Naive thymus-derived CD8-positive, alpha-beta T cell (primary cell): ENCODE results near the gene ZNF682. TPM values are rescaled to one million over a fixed set of nuclear protein-coding genes. Genes with fewer than 3 reads are reported as not detected.
"Not testable (repeated sequence)": the region's sequence is repeated elsewhere in the genome, so short reads cannot be mapped to it uniquely, and the experiment has no call there.

Experiments used
- ATAC-seq, 2 donors: fragments of 150-1000 bp; cut with Tn5 transposase in 1 of 2; sonication (Bioruptor Pico), chemical (Tn5 transposase) in 1 of 2; 1 replicate in 1 of 2; 2 replicates in 1 of 2; pipeline ENCODE4 v1.10.0; 2021; ENCODE audit warnings: mild to moderate bottlenecking in 2 of 2, moderate library complexity in 2 of 2
- POLR2A ChIA-PET: fragments of 350-600 bp; sonication (Branson Sonifier 250); formaldehyde crosslinking; loops from one replicate; lab custom pipeline; 2021; ENCODE audit warnings: antibody characterized with exemption; lab: Charles Lee
- DNase-seq, 10 donors: peaks; one replicate each; pipeline versions ENCODE4 v3.0.0 to v3.0.0-alpha.2; 2020 to 2022
- H3K27ac Mint-ChIP-seq, 10 donors: one replicate each; pipeline ENCODE4 v1.8.0; 2020 to 2022; ENCODE audit warnings: mild to moderate bottlenecking in 10 of 10, mixed read lengths in 10 of 10, moderate library complexity in 4 of 10, inconsistent platforms in 1 of 10
- H3K27me3 Mint-ChIP-seq, 5 donors: one replicate each; pipeline ENCODE4 v1.8.0; 2021 to 2022; ENCODE audit warnings: mixed read lengths in 5 of 5
- H3K36me3 Mint-ChIP-seq, 3 donors: one replicate each; pipeline ENCODE4 v1.8.0; 2020 to 2022; ENCODE audit warnings: mixed read lengths in 3 of 3, mild to moderate bottlenecking in 2 of 3, inconsistent platforms in 1 of 3
- H3K4me1 Mint-ChIP-seq, 4 donors: one replicate each; pipeline ENCODE4 v1.8.0; 2021 to 2022; ENCODE audit warnings: mixed read lengths in 4 of 4
- H3K4me3 Mint-ChIP-seq, 10 donors: one replicate each; pipeline ENCODE4 v1.8.0; 2020 to 2022; ENCODE audit warnings: mild to moderate bottlenecking in 10 of 10, mixed read lengths in 10 of 10, moderate library complexity in 6 of 10, inconsistent platforms in 1 of 10
- H3K9me3 Mint-ChIP-seq, 9 donors: one replicate each; pipeline ENCODE4 v1.8.0; 2020 to 2022; ENCODE audit warnings: mixed read lengths in 9 of 9, mild to moderate bottlenecking in 3 of 9, inconsistent platforms in 1 of 9, moderate library complexity in 1 of 9
- polyA plus RNA-seq, 3 donors: library from polyadenylated mRNA; unstranded; fragments of 300-500 nt; fragmentation: Illumina TruSeq; gene quantifications; one replicate each; pipeline ENCODE4 v1.2.3, GENCODE V29; 2021
- total RNA-seq, 8 experiments: library from RNA in 2 of 8; stranded (reverse) in 2 of 8; gene quantifications; one replicate each; pipeline ENCODE4 v1.2.3 and lab custom pipeline; 2021 to 2026

The ZNF682 gene
- total and polyA plus RNA-seq, 5 experiments from 2014 or later = 2.8 to 11.8 (median 5.9) TPM

DNA sequence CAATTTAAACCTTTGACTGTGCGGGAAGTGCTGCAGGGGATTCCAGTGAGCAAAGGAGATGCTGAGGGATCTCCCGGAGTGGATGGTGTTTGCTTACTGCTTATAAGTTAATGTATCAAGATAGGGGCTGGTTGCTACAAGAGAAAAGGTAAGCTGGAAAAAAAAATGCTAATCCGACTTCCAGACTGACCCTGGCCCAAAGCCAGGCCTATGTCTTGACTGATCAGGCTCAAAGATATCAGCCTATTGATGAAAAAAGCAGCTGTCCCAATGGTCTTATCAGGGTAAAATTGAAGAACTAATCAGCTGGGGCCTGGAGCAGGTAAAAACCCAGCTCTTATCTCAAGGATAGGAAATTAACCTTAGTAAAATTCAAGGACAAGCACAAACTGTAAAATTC is 27.6 kb upstream of the ZNF682 start:
- Mint-ChIP-seq H3K27ac (no peak overlapping the region), H3K27me3 (peaks cover 16 to 29% (median 23%) of the 10 kb centered on the region in 5 donors), H3K4me3 (no peak overlapping the region), H3K36me3 (peaks cover 0 to 33% (median 12%) of the 10 kb centered on the region in 3 donors), H3K4me1 (no peaks in the 10 kb centered on the region), H3K9me3 (peaks cover 0 to 41% (median 13%) of the 10 kb centered on the region in 9 donors)
- DNase-seq (no peak), ATAC-seq (no peak)
- POLR2A ChIA-PET = no interaction called here

DNA sequence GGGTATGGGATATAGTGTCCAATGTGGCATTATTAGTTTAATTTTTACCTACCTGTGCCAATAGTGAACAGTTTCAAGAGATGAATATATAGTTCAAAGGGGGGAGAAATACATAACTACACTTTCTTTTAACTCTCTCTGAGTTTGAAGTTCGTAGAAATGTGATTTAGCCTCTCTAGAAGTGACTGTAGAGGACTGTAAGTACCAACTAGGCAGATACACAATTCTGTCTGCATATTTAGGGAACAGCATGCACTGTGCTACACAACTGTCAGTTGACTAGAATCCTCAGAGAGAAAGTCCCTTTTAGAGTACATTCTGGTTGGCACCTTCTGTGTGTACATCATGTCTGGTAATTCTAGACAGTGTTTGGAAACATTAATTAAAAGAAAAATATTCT is 21.0 kb upstream of the ZNF682 start:
- Mint-ChIP-seq H3K9me3 (peaks cover 0 to 5% (median 0%) of the 10 kb centered on the region in 9 donors), H3K36me3 (no peaks in the 10 kb centered on the region), H3K27ac (no peak overlapping the region), H3K4me1 (no peaks in the 10 kb centered on the region), H3K4me3 (no peak overlapping the region), H3K27me3 (peaks cover 0 to 26% (median 11%) of the 10 kb centered on the region in 5 donors)
- DNase-seq = no peak
- POLR2A ChIA-PET = no interaction called here
- no peak for ATAC-seq

DNA sequence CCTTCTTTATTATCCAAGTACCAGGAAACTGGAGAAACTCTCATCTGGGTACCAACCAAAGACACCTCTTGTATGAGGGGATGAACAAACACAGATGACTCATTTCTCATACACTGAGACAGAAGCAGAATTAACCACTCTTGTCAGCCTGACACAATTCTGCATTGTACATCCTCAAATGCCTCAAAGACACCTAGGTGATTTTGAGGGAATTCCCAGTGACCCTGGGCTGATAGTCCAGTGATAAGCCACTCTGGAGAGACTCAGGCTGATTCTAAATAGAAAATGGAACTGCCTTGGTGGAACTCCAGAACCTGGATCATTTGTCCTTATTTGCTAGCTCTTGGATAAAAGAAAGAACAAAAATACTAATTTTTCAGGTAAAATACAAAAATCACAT is 19.4 kb upstream of the ZNF682 start:
- H3K9me3 Mint-ChIP-seq, H3K36me3 Mint-ChIP-seq, DNase-seq, H3K27ac Mint-ChIP-seq, H3K4me3 Mint-ChIP-seq, H3K4me1 Mint-ChIP-seq, POLR2A ChIA-PET, ATAC-seq: not testable (repeated sequence)
- peaks cover 0 to 26% (median 11%) of the 10 kb centered on the region in 5 donors for H3K27me3 Mint-ChIP-seq

DNA sequence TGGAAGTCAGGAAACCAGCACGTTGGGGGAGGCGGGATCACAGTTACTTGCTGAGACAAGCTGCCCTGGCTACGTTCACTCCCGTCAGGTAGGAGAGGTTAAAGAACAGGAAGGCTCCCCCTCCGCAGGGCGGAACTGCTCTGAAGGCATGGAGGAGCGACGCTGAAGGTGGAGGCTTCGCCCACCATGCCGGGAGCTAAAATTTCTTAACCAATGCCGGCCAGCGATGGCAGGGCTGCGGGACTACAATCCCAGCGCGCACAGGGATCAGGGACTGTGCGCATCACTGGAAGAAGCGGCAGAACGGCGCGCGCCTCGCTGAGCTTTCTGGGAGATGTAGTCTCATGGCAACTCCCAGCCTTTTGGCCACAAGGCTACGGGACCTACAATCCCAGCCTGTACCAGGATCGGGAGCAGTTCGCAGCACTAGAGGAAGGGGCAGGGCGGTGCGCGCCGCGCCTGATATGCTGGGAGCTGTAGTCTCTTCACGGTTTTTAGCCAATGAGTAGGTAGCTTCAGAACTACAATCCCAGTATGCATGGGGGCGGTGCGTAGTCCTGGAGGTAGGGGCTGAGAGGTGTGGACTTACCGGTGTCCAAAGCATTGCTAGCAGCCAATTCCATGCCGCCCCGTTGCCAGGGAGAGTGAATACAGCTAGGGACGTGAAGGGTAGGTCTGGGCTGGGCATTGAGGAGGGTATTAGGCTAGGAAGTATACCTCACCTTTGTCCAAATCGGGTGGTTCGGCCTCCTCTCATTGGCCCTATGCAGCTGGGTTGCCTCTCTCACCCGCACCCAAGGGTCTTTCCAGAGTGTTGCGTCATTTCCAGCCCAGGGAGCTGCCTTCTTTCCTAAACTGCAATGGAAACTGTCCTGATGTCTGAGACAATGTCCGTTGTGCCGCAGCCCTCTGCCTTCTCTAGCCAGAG is 12.8 kb upstream of the ZNF682 start:
- H3K27me3 Mint-ChIP-seq = peaks cover 0 to 2% (median 1%) of the 10 kb centered on the region in 5 donors
- H3K9me3 Mint-ChIP-seq = peaks cover 0 to 3% (median 0%) of the 10 kb centered on the region in 9 donors

DNA sequence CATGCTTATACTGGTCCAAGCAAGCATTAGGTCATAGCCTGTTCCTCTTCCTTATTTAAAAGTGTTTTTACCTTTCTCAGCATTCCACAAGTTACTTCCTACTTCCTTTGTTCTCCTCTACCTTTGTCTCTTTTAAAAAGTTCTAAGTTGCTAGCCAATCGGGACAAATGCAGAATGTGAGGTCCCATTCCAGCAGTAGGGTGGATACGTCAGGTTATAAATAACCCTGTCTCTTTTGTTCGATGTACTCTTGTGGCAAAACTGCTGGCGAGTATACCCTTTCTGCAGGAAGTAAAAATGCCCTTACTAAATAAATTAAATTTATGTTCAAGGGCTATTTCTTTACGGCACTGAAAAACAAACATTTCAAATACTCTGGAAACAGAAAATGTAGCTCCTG is 6.4 kb upstream of the ZNF682 start:
- DNase-seq, H3K36me3 Mint-ChIP-seq, H3K4me1 Mint-ChIP-seq, H3K27ac Mint-ChIP-seq, H3K4me3 Mint-ChIP-seq, H3K27me3 Mint-ChIP-seq, POLR2A ChIA-PET, H3K9me3 Mint-ChIP-seq, ATAC-seq: not testable (repeated sequence)

More for the DNA sequence above, 12.8 kb upstream of the ZNF682 start:
- POLR2A ChIA-PET = interaction anchor here (0.5 to 1.9 kb wide), 13 partner anchors 13 to 621 kb away, joined by 3 to 37 read pairs (median 4); partner anchors contain the start of genes NDUFA13, ZNF486, ZNF506 and ZNF682
- peak; percentile 22 to 72 (median 48) for DNase-seq
- peak overlapping the region; percentile 94 to 100 (median 98) for H3K4me3 Mint-ChIP-seq
- H3K4me1 Mint-ChIP-seq = peaks cover 3 to 15% (median 13%) of the 10 kb centered on the region in 4 donors
- peak; percentile 94 to 97 for ATAC-seq
- H3K27ac Mint-ChIP-seq = peak overlapping the region; percentile 84 to 97 (median 94)
- H3K36me3 Mint-ChIP-seq = no peaks in the 10 kb centered on the region

DNA sequence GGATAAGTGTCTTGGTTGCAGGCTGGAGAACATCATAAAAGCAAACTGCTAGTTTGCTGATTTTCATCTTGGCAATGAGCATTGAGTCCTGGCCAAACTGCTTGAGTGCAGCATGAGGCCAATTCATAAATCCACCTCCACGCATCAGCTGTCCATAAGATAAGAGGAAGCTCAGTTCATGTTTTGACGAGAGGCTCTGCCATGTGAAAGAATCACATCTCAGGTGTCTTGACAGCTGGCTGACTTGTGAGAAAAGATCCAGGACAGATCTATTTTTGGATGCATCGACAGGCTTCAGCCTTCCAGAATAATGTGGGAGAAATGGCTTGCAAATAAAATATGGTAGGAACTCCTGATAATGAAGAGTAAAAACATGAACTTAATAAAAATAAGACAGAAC is 5.4 kb upstream of the ZNF682 start:
- H3K9me3 Mint-ChIP-seq = no peaks in the 10 kb centered on the region
- no peak overlapping the region for H3K4me3 Mint-ChIP-seq
- H3K27ac Mint-ChIP-seq = no peak overlapping the region
- POLR2A ChIA-PET = no interaction called here
- DNase-seq = no peak
- H3K4me1 Mint-ChIP-seq = peaks cover 0 to under 1% (median 0%) of the 10 kb centered on the region in 4 donors
- no peak for ATAC-seq
- H3K27me3 Mint-ChIP-seq = peaks cover 0 to 8% (median 1%) of the 10 kb centered on the region in 5 donors
- H3K36me3 Mint-ChIP-seq = no peaks in the 10 kb centered on the region

DNA sequence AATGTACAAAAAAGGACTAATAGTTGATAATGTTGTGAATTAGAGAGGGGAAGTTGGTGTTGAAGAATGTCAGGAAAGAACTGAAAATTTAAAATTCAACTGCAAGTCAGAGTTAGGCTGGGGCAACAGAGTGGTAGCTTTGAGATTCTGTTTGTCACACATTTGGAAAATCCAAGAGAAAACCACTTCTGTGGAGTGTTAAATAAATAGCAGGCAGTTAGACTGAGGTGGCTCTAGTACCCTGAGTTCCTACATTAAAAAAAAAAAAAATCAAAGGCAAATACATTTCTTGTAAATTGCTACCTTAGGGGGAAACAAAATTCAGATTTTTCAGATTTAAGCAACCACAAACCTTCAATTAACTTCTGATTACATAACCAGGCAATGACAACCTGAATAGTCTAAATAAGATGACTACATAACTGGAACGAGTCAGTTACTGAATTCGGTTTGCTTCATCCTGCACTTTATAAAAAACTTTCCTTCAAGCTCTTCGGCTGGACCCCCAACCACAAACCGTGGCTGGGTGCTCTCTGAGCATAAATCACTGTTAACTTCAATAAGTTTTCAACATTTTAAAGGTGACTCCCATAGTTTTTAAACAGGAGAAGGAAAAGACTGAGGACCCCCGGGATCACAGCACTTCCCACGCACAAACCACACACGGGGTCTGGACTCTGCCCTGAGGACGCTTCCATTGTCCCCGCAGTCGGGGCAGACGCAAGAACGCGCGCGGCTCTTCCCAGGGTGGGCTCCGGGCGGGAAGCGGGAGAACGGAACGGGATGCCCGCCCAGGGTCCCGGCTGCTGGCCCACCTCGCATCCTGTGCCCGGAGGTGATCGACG is 725 bp downstream of the ZNF682 start:
- ATAC-seq = peak; percentile 24 to 27
- Mint-ChIP-seq H3K4me3 (peak overlapping the region; percentile 90 to 99 (median 96)), H3K9me3 (no peaks in the 10 kb centered on the region), H3K4me1 (peaks cover 7 to 29% (median 24%) of the 10 kb centered on the region in 4 donors), H3K27ac (peak overlapping the region; percentile 87 to 98 (median 95)), H3K36me3 (peaks cover 0 to 8% (median 5%) of the 10 kb centered on the region in 3 donors), H3K27me3 (no peaks in the 10 kb centered on the region)
- peak in 6 of 10 donors; percentile 18 to 57 (median 26) for DNase-seq
- POLR2A ChIA-PET = interaction anchor here (0.6 to 3.3 kb wide), 12 partner anchors 14 to 526 kb away, joined by 3 to 37 read pairs (median 6); partner anchors contain the start of genes ATP13A1, ZNF101, ZNF253 and ZNF486

DNA sequence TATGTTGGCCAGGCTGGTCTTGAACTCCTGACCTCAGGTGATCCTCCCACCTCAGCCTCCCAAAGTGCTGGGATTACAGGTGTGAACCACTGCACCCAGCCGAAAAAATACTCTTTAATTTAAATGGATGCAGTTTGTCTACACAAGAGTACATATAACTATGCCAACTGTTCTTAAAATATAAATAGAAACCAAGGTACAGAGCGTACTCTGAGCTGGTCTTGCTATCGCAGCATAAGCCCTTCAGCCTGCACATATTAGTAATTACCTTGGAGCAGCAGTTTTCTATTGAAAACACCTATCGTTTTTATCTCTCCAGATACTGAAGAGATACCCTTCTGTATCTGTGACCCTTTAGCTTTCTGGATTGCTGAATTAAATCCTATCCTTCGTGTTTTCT is 3.4 kb downstream of the ZNF682 start:
- POLR2A ChIA-PET = no interaction called here
- no peaks in the 10 kb centered on the region for H3K9me3 Mint-ChIP-seq
- H3K4me3 Mint-ChIP-seq = no peak overlapping the region
- peaks cover 0 to 19% (median 14%) of the 10 kb centered on the region in 3 donors for H3K36me3 Mint-ChIP-seq
- H3K27me3 Mint-ChIP-seq = no peaks in the 10 kb centered on the region
- peaks cover 7 to 29% (median 24%) of the 10 kb centered on the region in 4 donors for H3K4me1 Mint-ChIP-seq
- ATAC-seq (no peak), DNase-seq (no peak)
- no peak overlapping the region for H3K27ac Mint-ChIP-seq

DNA sequence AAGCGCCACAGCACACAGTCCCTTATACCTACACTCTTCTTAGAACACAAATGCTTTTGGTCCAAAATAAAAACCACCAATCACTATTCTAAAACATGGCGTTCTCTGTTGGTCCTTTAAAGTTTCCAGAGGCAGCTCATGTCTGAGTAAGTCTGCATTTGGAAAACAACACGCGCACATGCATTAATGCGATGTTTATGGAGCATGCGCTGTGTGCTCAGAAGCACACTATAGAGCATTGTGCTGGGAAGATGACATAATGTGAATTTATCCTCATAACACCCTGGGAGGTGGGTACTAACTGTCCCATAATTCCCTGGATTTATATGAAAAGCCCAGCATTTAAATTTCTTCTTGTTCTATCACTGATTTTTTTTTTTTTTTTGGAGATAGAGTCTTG is 10.7 kb downstream of the ZNF682 start:
- H3K4me1 Mint-ChIP-seq = peaks cover 0 to under 1% (median 0%) of the 10 kb centered on the region in 4 donors
- no peaks in the 10 kb centered on the region for H3K27me3 Mint-ChIP-seq
- H3K4me3 Mint-ChIP-seq = no peak overlapping the region
- H3K36me3 Mint-ChIP-seq = peaks cover 0 to 35% (median 34%) of the 10 kb centered on the region in 3 donors
- H3K27ac Mint-ChIP-seq = no peak overlapping the region
- POLR2A ChIA-PET = interaction anchor here (1.2 kb wide), 1 partner anchor 24 kb away, joined by 3 read pairs; no protein-coding TSS in a partner anchor
- ATAC-seq = no peak
- H3K9me3 Mint-ChIP-seq = no peaks in the 10 kb centered on the region
- DNase-seq = no peak

DNA sequence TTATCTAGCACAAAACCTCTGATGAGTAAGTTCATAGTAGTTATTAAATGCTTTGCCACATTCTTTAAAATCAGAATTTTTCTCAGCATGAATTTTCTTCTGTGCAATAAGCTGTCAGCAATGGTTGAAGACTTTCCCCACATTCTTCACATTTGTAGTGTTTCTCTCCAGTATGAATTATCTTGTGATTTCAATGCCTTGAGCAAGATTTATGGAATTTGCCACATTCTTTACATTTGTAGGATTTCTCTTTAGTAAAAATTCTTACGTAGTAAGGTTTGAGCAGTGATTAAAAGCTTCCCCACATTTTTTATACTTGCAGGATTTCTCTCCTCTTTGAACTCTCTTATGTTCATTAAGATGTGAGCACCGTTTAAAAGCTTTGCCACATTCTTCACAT is 33.6 kb downstream of the ZNF682 start:
- Mint-ChIP-seq H3K27ac (no peak overlapping the region), H3K36me3 (peaks cover 42 to 76% (median 48%) of the 10 kb centered on the region in 3 donors), H3K9me3 (peaks cover 14 to 89% (median 44%) of the 10 kb centered on the region in 9 donors), H3K27me3 (no peaks in the 10 kb centered on the region), H3K4me1 (peaks cover 0 to 2% (median 0%) of the 10 kb centered on the region in 4 donors), H3K4me3 (no peak overlapping the region)
- ATAC-seq (no peak), DNase-seq (no peak)
- POLR2A ChIA-PET = no interaction called here

DNA sequence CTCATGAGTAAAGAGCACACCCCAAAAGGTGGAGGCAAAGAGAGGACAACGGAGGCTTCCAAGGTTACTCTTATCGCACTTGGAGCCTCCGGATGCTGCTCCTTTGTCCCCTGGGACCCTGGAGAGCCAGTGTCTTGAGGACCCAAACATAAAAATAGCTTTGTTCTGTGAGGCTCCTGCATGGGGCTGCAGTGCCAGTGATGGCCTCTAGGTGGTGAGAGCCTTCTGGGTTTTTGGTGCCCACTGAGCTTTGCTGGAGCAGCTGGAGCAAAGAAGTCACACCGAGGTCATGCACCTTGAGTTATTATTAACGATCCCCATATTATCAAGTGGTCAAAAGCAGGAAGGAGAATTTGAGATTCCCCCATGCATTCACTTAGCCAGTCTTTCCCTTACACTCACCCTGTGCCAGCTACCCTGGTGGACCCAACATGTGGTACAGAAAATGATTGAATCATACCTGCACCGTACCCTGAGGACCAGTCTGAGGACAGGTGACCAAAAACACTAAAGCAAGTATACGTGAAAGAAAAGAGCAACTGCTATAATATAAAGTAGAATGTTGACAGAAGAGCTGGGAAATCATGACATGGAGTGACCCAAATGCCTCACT is 41.5 kb downstream of the ZNF682 start:
- Mint-ChIP-seq H3K4me3 (no peak overlapping the region), H3K4me1 (no peaks in the 10 kb centered on the region), H3K27me3 (no peaks in the 10 kb centered on the region), H3K9me3 (peaks cover 0 to 53% (median 17%) of the 10 kb centered on the region in 9 donors), H3K27ac (no peak overlapping the region), H3K36me3 (peaks cover 5 to 23% (median 18%) of the 10 kb centered on the region in 3 donors)
- POLR2A ChIA-PET = interaction anchor here (0.6 kb wide), 1 partner anchor 145 kb away, joined by 4 read pairs; no protein-coding TSS in a partner anchor
- DNase-seq (peak; percentile 1 to 74 (median 12)), ATAC-seq (peak in 1 of 2 donors; percentile 54)

DNA sequence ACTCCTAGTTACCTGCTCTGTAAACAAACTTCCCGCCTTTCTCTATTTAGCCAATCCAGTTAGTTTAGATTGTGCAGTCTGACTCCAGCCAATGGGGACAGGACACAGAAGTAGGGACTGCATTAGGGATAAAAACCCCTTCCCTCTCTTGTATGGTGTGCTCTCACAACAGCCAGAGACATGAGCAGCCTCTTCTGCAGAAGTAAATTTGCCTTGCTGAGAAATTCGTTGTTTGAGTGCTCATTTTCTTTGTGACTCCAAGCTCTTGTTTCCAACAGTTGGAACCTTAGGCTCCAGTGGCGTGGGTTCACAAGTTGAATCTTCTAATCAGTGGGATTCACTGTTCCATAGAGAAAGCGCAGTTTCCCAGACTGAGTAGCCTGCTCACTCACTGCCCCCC is 72.4 kb downstream of the ZNF682 start:
- DNase-seq (no peak), ATAC-seq (no peak)
- Mint-ChIP-seq H3K36me3 (peaks cover 0 to 22% (median 10%) of the 10 kb centered on the region in 3 donors), H3K27ac (no peak overlapping the region), H3K4me1 (peaks cover 0 to 2% (median 0%) of the 10 kb centered on the region in 4 donors), H3K27me3 (peaks cover 0 to 2% (median 0%) of the 10 kb centered on the region in 5 donors), H3K4me3 (no peak overlapping the region), H3K9me3 (peaks cover 12 to 53% (median 47%) of the 10 kb centered on the region in 9 donors)
- POLR2A ChIA-PET = no interaction called here
